ENCODE measurements around the gene ADCK2.

GRCh38 chr7:140673774-140674155, 1.0 kb downstream of the ADCK2 start:
- no peak for TF ChIP-seq CTCF (IDR thresholded peaks at IDR 0.05)
- no peak for TF ChIP-seq EZH2 (IDR thresholded peaks at IDR 0.05)
- no peak for TF ChIP-seq EZH2phosphoT487 (IDR thresholded peaks at IDR 0.05)

All from neural progenitor cell (in vitro differentiated cells).